ENCODE measurements around the gene UBASH3B. TPM values are rescaled to one million over a fixed set of nuclear protein-coding genes. Genes with fewer than 3 reads are reported as not detected.

Gene UBASH3B
- total and polyA plus RNA-seq, 2 of the 13 experiments (the other 11 are each of a cell fraction or from before 2014, with no cell fraction given) = 4.4 to 7.6 TPM

- no peak overlapping the region for H2AFZ ChIP-seq (ENCODE audit: low read length)
- H3K27ac ChIP-seq (ENCODE audit: extremely low read length, insufficient read depth, low read length) = no peak overlapping the region
- no peak overlapping the region for H3K4me2 ChIP-seq (ENCODE audit: low read depth, low read length)
- 72% methylated on average over 2 of the region's 4 CpGs for WGBS (ENCODE audit: low lambda C conversion rate)
- no TSS peak for BruUV-seq (replicated peaks)
- peaks cover 20% of the 10 kb centered on the region; the same call in 1 of the 2 replicates for H3K4me1 ChIP-seq (ENCODE audit: insufficient read depth, low read length)
- DNase-seq (ENCODE audit: low spot score) (no peak), ATAC-seq (no peak), FAIRE-seq (no peak)
- no peaks in the 10 kb centered on the region for H4K20me1 ChIP-seq (ENCODE audit: insufficient read depth, low read length)
- POLR2A ChIA-PET = no interaction called here
- peaks cover 7% of the 10 kb centered on the region for H3K79me2 ChIP-seq (ENCODE audit: insufficient read depth, low read length)
- no peak overlapping the region for H3K9ac ChIP-seq (ENCODE audit: insufficient read depth, low read depth, low read length)
- H3K36me3 ChIP-seq (replicated peaks in 1 of 2; ENCODE audit: control insufficient read depth in 1 of 2, insufficient read depth in 2 of 2, low read length in 2 of 2) = no peaks in the 10 kb centered on the region
- intact Hi-C loops (cut with micrococcal nuclease; ENCODE audit: unreplicated experiment) = no loop called here
- H3K9me3 ChIP-seq (ENCODE audit: low read length) = no peaks in the 10 kb centered on the region
- H3K27me3 ChIP-seq (ENCODE audit: control insufficient read depth in 1 of 2, insufficient read depth in 2 of 2, low read length in 2 of 2) = no peaks in the 10 kb centered on the region
- no peak overlapping the region for H3K4me3 ChIP-seq (replicated peaks in 1 of 3; ENCODE audit: insufficient read depth in 1 of 3, low read depth in 2 of 3, low read length in 3 of 3)
- in situ Hi-C loops (cut with HindIII; ENCODE audit: extremely low pct_ligation_motif_present, low pct_unique_long_range_greater_than_20kb) = no loop called here
- TF ChIP-seq SMC3 (IDR thresholded peaks at IDR 0.05; ENCODE audit: low read length) (no peak), ZNF672 (CRISPR knock-in tag; IDR thresholded peaks at IDR 0.05) (no peak), PRDM10 (CRISPR knock-in tag; IDR thresholded peaks at IDR 0.05; ENCODE audit: low read depth) (no peak), ZNF513 (CRISPR knock-in tag; conservative IDR thresholded peaks at IDR 0.05) (no peak), SRY (CRISPR knock-in tag; IDR thresholded peaks at IDR 0.05) (no peak), CTCF (CRISPR knock-in tag; IDR thresholded peaks at IDR 0.05) (no peak), NFE2L1 (CRISPR knock-in tag; IDR thresholded peaks at IDR 0.05; ENCODE audit: borderline replicate concordance) (no peak), ZNF10 (CRISPR knock-in tag; IDR thresholded peaks at IDR 0.05; ENCODE audit: borderline replicate concordance, low read depth) (no peak), ZNF225 (CRISPR knock-in tag; IDR thresholded peaks at IDR 0.05) (no peak)
- CTCF ChIA-PET (ENCODE audit: low intra/inter-chr PET ratio, low total read pairs) = no interaction called here
Observed at GRCh38 chr11:122663764-122664163, 8.2 kb downstream of the UBASH3B start.

Data from HepG2 (cell line).